Bone marrow (tissue), 2 donors: ENCODE measurements around the gene SPACA5B.
"Not testable (repeated sequence)": the region's sequence is repeated elsewhere in the genome, so short reads cannot be mapped to it uniquely, and the experiment has no call there.

Experiments
- DNase-seq, 2 donors: peaks; one replicate each; lab custom pipeline; 2025; lab: John Stamatoyannopoulos, UW

The SPACA5B gene

GRCh38 chrX:48130326-48130725 is at the start of gene SPACA5B:
SPACA5B (plus strand) TSS chrX:48130626; CDS start chrX:48130688, 62 bp downstream.
- not testable (repeated sequence) for DNase-seq

DNA sequence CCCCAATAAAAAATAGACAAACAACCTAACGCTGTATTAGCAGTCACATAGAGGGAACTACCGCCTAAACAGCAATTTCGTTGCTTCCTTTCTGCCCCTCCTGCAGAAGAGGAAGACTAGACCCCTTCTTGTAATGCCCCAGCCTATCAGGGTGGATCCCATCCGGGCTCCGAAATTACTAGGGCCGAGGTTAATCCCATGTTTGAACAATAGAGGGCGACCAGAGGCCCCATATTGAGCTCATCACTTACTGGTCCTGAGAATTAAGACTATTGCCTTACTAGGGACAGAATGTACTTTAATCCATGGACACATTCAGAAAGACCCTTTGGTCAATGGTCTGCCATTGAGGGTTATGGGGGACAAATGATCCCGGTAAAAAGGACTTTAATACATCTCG is 47.2 kb upstream of the SPACA5B start:
- DNase-seq = peak in 1 of 2 donors; percentile 46

DNA sequence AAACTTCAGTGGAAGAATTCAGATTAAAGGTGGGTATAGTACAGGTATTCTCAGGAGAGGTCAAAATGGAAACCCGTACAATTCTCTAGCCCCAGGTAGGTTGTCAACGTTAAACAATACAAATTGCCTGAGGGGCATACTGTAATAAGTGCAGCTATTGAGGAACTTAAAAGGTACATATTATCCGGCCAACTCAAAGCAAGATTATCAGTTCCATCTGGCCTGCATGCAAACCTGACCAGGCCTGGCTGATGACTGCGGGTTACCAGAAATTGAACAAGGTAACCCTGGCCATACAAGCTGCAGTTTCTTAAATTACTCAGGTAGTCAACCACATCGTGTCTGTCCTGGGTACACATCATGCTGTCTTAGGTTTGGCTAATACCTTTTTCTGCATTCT is 46.7 kb upstream of the SPACA5B start:
- no peak for DNase-seq

DNA sequence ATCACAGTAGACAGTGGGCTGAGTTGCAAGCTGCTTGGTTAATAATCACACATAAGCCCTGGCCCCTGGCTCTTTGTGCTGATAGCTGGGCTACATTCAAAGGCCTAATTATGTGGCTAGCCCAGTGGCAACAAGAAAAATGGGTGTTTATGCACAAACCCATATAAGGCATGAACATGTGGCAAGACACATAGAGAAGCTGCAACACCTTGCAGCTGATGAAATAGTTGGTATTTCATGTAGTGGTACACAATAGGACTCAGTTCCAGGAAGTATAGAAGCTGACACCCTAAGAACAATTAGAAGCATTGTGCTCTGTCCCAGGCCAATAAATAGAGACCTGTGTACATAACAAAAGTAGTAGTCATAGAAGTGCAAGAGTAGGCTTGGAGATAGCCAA is 44.3 kb upstream of the SPACA5B start:
- no peak for DNase-seq

DNA sequence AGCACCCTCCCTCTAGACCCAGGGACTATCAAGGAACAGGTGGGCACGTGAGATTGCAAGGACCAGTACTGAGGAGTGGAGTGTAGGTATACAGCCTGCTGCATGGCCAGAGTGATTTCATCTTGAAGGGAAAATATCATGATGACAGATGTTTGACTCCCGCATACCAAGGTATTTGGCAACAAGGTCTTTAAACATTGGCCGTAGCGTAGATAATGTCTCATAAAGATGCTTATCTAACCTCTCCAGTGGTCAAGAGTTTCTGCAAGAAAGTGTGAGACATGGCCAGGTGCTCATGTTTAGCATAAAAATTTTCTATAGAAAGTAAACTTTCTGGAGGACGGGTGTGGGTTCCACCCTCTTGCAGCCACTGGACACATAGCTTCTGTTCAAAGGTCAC is 40.3 kb upstream of the SPACA5B start:
- no peak for DNase-seq

GRCh38 chrX:48092558-48092957 is 37.9 kb upstream of the SPACA5B start:
- not testable (repeated sequence) for DNase-seq

GRCh38 chrX:48101443-48101842 is 29.0 kb upstream of the SPACA5B start:
- DNase-seq = no peak

GRCh38 chrX:48102874-48103374 is 27.5 kb upstream of the SPACA5B start:
- DNase-seq = no peak

GRCh38 chrX:48107717-48108116 is 22.7 kb upstream of the SPACA5B start:
- no peak for DNase-seq

DNA sequence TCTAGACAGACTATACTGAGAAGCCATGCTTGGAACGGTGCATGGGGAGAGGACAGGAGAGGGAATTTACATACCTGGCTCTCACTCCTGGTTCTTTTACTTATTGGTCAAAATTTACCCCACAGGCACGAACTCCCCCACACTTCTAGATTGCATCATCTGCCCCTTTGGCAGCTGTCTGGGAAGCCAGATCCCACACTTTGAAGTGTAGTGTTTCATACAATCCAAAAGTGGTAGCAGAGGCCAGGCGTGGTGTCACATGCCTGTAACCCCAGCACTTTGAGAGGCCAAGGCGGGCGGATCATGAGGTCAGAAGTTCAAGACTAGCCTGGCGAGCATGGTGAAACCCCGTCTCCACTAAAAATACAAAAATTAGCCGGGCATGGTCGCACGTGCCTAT is 5.1 kb upstream of the SPACA5B start:
- not testable (repeated sequence) for DNase-seq

- not testable (repeated sequence) for DNase-seq
Observed at GRCh38 chrX:48132308-48132844, 1.9 kb downstream of the SPACA5B start.

DNA sequence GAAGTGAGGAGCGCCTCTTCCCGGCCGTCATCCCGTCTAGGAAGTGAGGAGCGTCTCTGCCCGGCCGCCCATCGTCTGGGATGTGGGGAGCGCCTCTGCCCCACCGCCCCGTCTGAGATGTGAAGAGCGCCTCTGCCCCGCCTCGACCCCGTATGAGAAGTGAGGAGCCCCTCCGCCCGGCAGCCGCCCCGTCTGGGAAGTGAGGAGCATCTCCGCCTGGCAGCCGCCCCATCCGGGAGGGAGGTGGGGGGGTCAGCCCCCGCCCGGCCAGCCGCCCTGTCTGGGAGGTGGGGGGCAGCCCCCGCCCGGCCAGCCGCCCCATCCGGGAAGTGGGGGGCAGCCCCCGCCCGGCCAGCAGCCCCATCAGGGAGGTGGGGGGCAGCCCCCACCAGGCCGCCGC is 8.7 kb downstream of the SPACA5B start:
- DNase-seq = not testable (repeated sequence)

GRCh38 chrX:48141810-48142508 is 11.5 kb downstream of the SPACA5B start:
- DNase-seq = not testable (repeated sequence)

DNA sequence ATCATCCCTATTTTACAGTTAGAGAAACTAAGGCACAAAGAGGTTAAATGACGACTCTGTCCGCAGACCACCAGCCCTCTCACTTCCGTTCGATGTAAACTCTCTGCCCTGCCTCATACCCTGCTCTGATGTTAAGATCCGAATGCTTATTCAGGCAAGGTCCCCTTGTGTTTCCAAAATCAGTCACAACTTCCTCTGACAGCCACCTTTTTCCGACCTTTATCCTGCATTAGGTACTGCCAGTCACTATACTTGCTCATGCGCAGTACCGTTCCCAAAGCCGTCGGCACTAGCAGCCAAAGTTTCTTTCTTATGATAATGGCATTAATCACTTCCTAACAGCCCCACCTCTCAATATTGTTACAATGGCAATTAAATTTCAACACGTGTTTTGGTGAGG is 12.3 kb downstream of the SPACA5B start:
- not testable (repeated sequence) for DNase-seq

DNA sequence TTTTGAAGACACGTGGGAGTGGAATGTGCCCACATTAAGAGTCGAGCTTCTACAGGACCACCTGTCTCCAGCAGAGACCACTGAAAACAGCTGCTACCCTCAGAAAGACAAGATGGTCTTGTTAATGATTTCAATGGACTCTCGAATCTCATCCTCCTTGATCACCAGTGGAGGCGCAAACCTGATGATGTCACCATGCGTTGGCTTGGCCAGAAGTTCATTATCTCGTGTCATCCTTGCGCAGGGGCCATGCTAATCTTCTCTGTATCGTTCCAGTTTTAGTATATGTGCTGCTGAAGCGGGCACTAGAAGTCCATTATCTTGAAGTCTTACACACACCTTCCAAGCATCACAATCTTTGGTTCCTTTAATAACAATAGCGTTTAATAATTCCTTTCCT is 23.3 kb downstream of the SPACA5B start:
- DNase-seq = no peak

DNA sequence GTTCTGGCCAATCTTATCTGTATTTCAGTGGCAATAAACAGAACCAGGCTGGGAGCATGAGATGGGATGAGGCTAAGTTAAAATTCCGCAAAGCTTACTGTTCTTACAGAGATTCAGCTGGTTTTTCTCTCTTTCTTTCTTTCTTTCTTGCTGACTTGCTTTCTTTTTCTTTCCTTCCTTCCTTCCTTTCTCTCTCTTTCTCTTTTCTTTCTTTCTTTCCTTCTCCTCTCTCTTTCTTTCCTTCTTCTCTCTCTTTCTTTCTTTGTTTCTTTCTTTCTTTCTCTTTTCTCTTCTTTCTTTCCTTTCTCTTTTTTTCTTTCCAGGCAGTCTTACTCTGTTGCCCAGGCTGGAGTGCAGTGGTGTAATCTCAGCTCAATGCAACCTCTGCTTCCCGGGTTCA is 24.4 kb downstream of the SPACA5B start:
- no peak for DNase-seq

- DNase-seq = no peak
Observed at GRCh38 chrX:48156014-48156413, 25.6 kb downstream of the SPACA5B start.

DNA sequence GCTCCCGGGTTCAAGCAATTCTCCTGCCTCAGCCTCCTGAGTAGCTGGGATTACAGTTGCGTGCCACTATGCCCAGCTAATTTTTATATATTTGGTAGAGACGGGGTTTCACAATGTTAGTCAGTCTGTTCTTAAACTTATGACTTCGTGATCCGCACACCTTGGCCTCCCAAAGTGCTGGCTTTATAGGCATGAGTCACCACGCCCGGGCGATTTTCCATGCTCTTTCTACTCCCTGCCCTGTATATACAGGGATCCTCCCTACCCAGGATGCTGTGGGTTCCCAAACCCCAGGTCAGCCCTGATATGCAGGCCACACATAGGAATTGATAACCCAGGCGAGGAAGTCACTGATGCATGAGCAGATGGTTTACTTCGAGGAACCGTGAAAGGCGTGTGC is 34.8 kb downstream of the SPACA5B start:
- DNase-seq = no peak

- DNase-seq = not testable (repeated sequence)
Observed at GRCh38 chrX:48166322-48166721, 35.9 kb downstream of the SPACA5B start.

- no peak for DNase-seq
Observed at GRCh38 chrX:48179691-48180090, 49.3 kb downstream of the SPACA5B start.

DNA sequence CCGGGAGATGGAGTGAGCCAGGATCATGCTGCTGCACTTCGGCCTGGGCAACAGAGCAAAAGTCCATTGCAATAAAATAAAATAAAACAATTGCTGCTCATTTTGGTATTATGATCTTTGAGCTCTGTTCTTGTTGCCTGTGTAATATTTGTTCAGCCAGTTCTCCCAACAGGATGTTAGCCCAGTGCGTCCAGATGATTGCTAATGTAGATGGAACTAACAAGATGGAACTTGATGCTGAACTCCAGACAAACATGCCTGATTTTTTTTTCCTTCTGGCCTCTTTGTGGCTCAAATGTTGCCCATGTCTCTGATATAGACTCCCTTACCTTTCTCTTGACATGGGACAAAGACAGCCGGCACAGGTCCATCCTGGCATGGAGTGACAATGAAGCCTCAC is 50.4 kb downstream of the SPACA5B start:
- DNase-seq = no peak

DNA sequence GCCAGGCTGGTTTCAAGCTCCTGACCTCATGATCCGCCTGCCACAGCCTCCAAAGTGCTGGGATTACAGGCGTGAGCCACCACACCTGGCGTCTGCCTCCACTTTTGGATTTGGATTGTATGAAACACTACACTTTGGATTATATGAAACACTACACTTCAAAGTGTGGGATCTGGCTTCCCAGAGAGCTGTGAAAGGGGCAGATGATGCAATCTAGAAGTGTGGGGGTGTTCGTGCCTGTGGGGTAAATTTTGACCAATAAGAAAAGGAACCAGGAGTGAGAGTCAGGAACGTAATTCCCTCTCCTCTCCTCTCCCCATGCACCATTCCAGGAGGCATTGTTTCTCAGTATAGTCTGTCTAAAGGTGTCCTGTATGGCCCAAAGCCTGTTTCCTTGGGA is 51.5 kb downstream of the SPACA5B start:
- not testable (repeated sequence) for DNase-seq
